ENCODE data around the gene ARL5A. TPM values are rescaled to one million over a fixed set of nuclear protein-coding genes. Genes with fewer than 3 reads are reported as not detected.
A peak's percentile ranks its signal among the peaks of the same experiment; 100 is the strongest.

ARL5A gene
- total and polyA plus RNA-seq, 9 of the 15 experiments (the other 6 are each of a cell fraction or from before 2014, with no cell fraction given) = 16.3 to 117 (median 88.4) TPM

DNA sequence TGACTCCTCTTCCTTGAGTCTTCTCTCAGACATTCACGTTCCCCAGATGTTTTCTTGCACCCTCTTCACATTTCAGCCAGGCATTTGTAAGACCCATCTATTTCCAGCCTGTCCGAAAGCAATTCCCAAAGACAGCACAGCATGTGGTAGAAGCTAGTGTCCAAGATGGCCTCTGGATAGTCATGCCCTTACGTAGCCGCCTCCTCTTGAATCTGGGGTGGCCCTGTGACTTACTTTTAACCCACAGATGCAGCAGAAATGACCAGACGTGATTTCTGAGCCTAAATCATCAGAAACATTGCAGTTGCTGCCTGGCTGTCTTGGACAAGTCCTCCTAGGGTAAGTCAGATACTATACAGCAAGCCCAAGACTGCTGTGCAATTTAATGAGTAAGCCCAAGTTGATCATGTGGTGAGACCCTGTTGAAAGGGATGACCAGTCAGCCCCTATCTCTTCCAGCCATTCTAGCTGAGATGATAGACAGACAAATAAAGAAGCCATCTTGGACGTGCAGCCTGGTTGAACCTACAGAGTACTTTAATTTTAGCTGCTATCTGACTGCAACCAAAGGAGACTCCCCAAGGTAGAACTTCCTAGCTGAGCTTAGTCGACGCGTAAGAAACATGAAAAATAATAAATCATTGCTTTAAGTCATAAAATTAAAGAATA is 12.3 kb downstream of the ARL5A start (continued):
- TF ChIP-seq NR4A1 (CRISPR knock-in tag; IDR thresholded peaks at IDR 0.05) (no peak), NR4A1 (tag; IDR thresholded peaks at IDR 0.05) (peak; percentile 78; the same call in 1 of the 2 replicates), ELF4 (CRISPR knock-in tag; IDR thresholded peaks at IDR 0.05) (peak; percentile 49; the same call in 1 of the 2 replicates), GABPA (tag; conservative IDR thresholded peaks at IDR 0.05; ENCODE audit: low read depth) (no peak), HDAC1 (IDR thresholded peaks at IDR 0.05) (0 out of 4 replicates have a peak, but pooled peaks of 1 of the 2 experiments have one; percentile 28), GATAD2A (IDR thresholded peaks at IDR 0.05) (0 out of 2 replicates have a peak, but pooled peaks have one; percentile 18), MTA3 (IDR thresholded peaks at IDR 0.05; ENCODE audit: borderline replicate concordance) (0 out of 2 replicates have a peak, but pooled peaks have one; percentile 47), ASH1L (IDR thresholded peaks at IDR 0.05; ENCODE audit: borderline replicate concordance, low read depth, partially characterized antibody) (no peak), KLF6 (CRISPR knock-in tag; IDR thresholded peaks at IDR 0.05; ENCODE audit: borderline replicate concordance) (no peak), HDAC3 (IDR thresholded peaks at IDR 0.05; ENCODE audit: borderline replicate concordance, partially characterized antibody) (no peak), TAF15 (IDR thresholded peaks at IDR 0.05; ENCODE audit: low read depth, low read length) (no peak), FOXM1 (IDR thresholded peaks at IDR 0.05; ENCODE audit: low read depth) (peak; percentile 59; the same call in 1 of the 2 replicates), FOXM1 (CRISPR knock-in tag; IDR thresholded peaks at IDR 0.05; ENCODE audit: low read depth) (no peak), DPF2 (IDR thresholded peaks at IDR 0.05) (peak; percentile 89), DDX20 (tag; IDR thresholded peaks at IDR 0.05; ENCODE audit: low read depth) (0 out of 2 replicates have a peak, but pooled peaks have one; percentile 40), MAZ (CRISPR knock-in tag; conservative IDR thresholded peaks at IDR 0.05 in 1 of 2, IDR thresholded peaks at IDR 0.05 in 1 of 2) (peak in 1 of 2 experiments; percentile 65; a peak in 2 of 4 replicates), ZNF408 (CRISPR knock-in tag; IDR thresholded peaks at IDR 0.05; ENCODE audit: low read depth) (no peak), ZNF589 (CRISPR knock-in tag; IDR thresholded peaks at IDR 0.05; ENCODE audit: low read depth) (0 out of 2 replicates have a peak, but pooled peaks have one; percentile 23), ZNF324 (CRISPR knock-in tag; IDR thresholded peaks at IDR 0.05) (peak; percentile 48; the same call in 1 of the 2 replicates), ARID1B (IDR thresholded peaks at IDR 0.05) (peak; percentile 93), ZNF23 (CRISPR knock-in tag; IDR thresholded peaks at IDR 0.05) (peak; percentile 73; the same call in 1 of the 2 replicates), ETS2 (tag; IDR thresholded peaks at IDR 0.05; ENCODE audit: borderline replicate concordance, poor library complexity, severe bottlenecking) (no peak), PML (IDR thresholded peaks at IDR 0.05; ENCODE audit: low read length) (peak; percentile 76; the same call in 1 of the 2 replicates), CC2D1A (IDR thresholded peaks at IDR 0.05) (peak; percentile 70; the same call in 1 of the 2 replicates), KLF16 (IDR thresholded peaks at IDR 0.05) (peak; percentile 50; the same call in 1 of the 2 replicates), CCNT2 (IDR thresholded peaks at IDR 0.05; ENCODE audit: borderline replicate concordance, extremely low read depth, insufficient read length, low read depth, low read length) (peak; percentile 36)
- TF ChIP-seq, protein P1, sequence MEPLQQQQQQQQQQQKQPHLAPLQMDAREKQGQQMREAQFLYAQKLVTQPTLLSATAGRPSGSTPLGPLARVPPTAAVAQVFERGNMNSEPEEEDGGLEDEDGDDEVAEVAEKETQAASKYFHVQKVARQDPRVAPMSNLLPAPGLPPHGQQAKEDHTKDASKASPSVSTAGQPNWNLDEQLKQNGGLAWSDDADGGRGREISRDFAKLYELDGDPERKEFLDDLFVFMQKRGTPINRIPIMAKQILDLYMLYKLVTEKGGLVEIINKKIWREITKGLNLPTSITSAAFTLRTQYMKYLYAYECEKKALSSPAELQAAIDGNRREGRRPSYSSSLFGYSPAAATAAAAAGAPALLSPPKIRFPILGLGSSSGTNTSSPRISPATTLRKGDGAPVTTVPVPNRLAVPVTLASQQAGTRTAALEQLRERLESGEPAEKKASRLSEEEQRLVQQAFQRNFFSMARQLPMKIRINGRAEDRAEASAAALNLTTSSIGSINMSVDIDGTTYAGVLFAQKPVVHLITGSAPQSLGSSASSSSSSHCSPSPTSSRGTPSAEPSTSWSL (CRISPR knock-in tag; IDR thresholded peaks at IDR 0.05; ENCODE audit: borderline replicate concordance) = no peak
- TF ChIP-seq, protein P2, sequence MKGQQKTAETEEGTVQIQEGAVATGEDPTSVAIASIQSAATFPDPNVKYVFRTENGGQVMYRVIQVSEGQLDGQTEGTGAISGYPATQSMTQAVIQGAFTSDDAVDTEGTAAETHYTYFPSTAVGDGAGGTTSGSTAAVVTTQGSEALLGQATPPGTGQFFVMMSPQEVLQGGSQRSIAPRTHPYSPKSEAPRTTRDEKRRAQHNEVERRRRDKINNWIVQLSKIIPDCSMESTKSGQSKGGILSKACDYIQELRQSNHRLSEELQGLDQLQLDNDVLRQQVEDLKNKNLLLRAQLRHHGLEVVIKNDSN (CRISPR knock-in tag; IDR thresholded peaks at IDR 0.05) = peak; percentile 67; the same call in 1 of the 2 replicates

Data from K562 (cell line).